Hepatocyte (in vitro differentiated cells): ENCODE results near the gene EPHA4.

Experiments
- CTCF ChIP-seq: fragments of 200-600 bp; sonication (generic); IDR thresholded peaks from 2 replicates; pipeline ENCODE4 v1.5.1; 2016; ENCODE audit warnings: antibody characterized with exemption, mild to moderate bottlenecking; ENCODE audit not compliant: poor library complexity
- EZH2 ChIP-seq: fragments of 200-600 bp; sonication (generic); IDR thresholded peaks from 2 replicates; pipeline ENCODE4 v1.6.1; 2016; ENCODE audit warnings: antibody characterized with exemption, mild to moderate bottlenecking, borderline replicate concordance
- EZH2phosphoT487 ChIP-seq: fragments of 200-600 bp; sonication (generic); IDR thresholded peaks from one replicate; pipeline ENCODE4 v1.6.1; 2018; ENCODE audit warnings: antibody characterized with exemption, mild to moderate bottlenecking, low read depth, moderate library complexity; ENCODE audit not compliant: unreplicated experiment, severe bottlenecking

- TF ChIP-seq CTCF: no peak
- TF ChIP-seq EZH2: no peak
- TF ChIP-seq EZH2phosphoT487: no peak
These were observed 98.7 kb downstream of the EPHA4 start for GRCh38 chr2:221473451-221473850.
